Vagina (tissue), 2 donors: ENCODE measurements around the gene EOLA2. TPM values are rescaled to one million over a fixed set of nuclear protein-coding genes. Genes with fewer than 3 reads are reported as not detected.
"Not testable (repeated sequence)": the region's sequence is repeated elsewhere in the genome, so short reads cannot be mapped to it uniquely, and the experiment has no call there.

Experiments
- DNase-seq, 2 donors: peaks; one replicate each; pipeline ENCODE4 v3.0.0-alpha.2; 2017; ENCODE audit errors: extremely low spot score in 2 of 2
- H3K27ac ChIP-seq: fragments of 200-600 bp; sonication (generic); one replicate; pipeline ENCODE4 v1.5.1; 2019
- H3K27me3 ChIP-seq: fragments of 200-600 bp; sonication (generic); one replicate; pipeline ENCODE4 v1.5.1; 2019
- H3K36me3 ChIP-seq, 2 donors: fragments of 200-600 bp; sonication (generic); one replicate each; pipeline ENCODE4 v1.5.1; 2017 to 2019
- H3K4me1 ChIP-seq: fragments of 200-600 bp; sonication (generic); one replicate; pipeline ENCODE4 v1.5.1; 2019
- H3K4me3 ChIP-seq, 2 donors: fragments of 200-600 bp; sonication (generic); 1 replicate in 1 of 2; 2 replicates in 1 of 2; pipeline ENCODE4 v1.5.1; 2016 to 2019
- H3K9me3 ChIP-seq: fragments of 200-600 bp; sonication (generic); one replicate; pipeline ENCODE4 v1.5.1; 2019
- POLR2A ChIP-seq, 2 donors: fragments of 450-650 bp; IDR thresholded peaks; one replicate each; pipeline ENCODE4 v1.6.1; 2017; ENCODE audit warnings: antibody characterized with exemption in 2 of 2, mild to moderate bottlenecking in 2 of 2, moderate library complexity in 2 of 2
- POLR2AphosphoS5 ChIP-seq, 2 donors: sonication (generic); formaldehyde crosslinking; IDR thresholded peaks; one replicate each; pipeline ENCODE4 v1.9.0; 2017; ENCODE audit warnings: antibody characterized with exemption in 2 of 2, mild to moderate bottlenecking in 2 of 2, low read depth in 1 of 2; ENCODE audit not compliant: insufficient read depth in 1 of 2
- intact Hi-C: fragments of 100-400 bp; cut with DNase I; formaldehyde crosslinking; loops from one replicate; pipeline ENCODE4 v1.15.1; 2023
- total RNA-seq: library from RNA; depleted of rRNA; stranded (reverse); fragments of >200 nt; gene quantifications from one replicate; pipeline ENCODE4 v1.2.3, GENCODE V29; 2016
- TF ChIP-seq, protein P1 (sequence below), 3 experiments: fragments of 450-650 bp in 2 of 3; fragments of 200-600 bp in 1 of 3; sonication (generic) in 1 of 3; IDR thresholded peaks; one replicate each; pipeline ENCODE4 v1.5.1; 2017 to 2019; ENCODE audit warnings: antibody characterized with exemption in 3 of 3, mild to moderate bottlenecking in 2 of 3, moderate library complexity in 2 of 3

Gene EOLA2
- total RNA-seq, 1 donor from 2014 or later = 15.5 TPM

DNA sequence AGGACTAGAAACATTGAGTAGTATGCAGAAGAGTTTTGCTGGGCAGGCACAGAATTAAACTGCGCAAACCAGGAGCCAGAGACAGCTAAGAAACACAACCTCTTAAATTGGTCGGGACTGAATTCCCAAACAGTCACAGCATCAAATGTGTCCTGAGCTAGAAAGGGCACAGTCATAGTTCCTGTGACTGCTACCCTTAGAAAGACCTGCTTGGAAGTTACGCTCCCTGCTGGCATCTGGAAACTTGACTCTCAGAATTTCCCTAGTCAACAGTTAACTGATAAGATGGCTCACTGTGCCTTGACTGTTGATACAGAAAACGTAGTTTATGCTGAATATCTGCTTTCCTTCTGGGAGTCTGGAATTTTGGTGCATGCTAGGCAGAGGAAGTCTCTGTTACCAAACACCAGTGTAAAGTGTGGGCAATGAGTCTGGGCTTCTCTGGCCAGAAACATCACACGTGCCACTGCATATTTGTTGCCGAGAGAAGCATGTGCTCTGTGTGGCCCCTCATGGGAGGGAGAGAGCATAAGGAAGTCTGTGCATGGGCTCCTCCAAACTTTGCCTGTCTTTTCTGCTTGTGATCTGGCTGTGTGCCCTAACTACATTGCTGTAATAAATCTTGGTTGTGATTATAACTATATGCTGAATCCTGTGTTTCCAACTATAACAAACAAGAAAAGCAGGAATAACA lies 11.6 kb upstream of the EOLA2 start:
- no peaks in the 10 kb centered on the region for H3K4me1 ChIP-seq
- H3K36me3 ChIP-seq = no peaks in the 10 kb centered on the region
- intact Hi-C loops = loop anchor here (10.0 kb wide), 1 partner anchor 415 kb away; the partner anchor contains the start of gene MAMLD1
- no peaks in the 10 kb centered on the region for H3K9me3 ChIP-seq
- DNase-seq = no peak
- no peak overlapping the region for H3K4me3 ChIP-seq
- H3K27me3 ChIP-seq = no peaks in the 10 kb centered on the region
- TF ChIP-seq POLR2AphosphoS5 (IDR thresholded peaks at IDR 0.05; ENCODE audit: insufficient read depth in 1 of 2, low read depth in 1 of 2) (no peak), POLR2A (IDR thresholded peaks at IDR 0.05) (no peak)
- TF ChIP-seq, protein P1, sequence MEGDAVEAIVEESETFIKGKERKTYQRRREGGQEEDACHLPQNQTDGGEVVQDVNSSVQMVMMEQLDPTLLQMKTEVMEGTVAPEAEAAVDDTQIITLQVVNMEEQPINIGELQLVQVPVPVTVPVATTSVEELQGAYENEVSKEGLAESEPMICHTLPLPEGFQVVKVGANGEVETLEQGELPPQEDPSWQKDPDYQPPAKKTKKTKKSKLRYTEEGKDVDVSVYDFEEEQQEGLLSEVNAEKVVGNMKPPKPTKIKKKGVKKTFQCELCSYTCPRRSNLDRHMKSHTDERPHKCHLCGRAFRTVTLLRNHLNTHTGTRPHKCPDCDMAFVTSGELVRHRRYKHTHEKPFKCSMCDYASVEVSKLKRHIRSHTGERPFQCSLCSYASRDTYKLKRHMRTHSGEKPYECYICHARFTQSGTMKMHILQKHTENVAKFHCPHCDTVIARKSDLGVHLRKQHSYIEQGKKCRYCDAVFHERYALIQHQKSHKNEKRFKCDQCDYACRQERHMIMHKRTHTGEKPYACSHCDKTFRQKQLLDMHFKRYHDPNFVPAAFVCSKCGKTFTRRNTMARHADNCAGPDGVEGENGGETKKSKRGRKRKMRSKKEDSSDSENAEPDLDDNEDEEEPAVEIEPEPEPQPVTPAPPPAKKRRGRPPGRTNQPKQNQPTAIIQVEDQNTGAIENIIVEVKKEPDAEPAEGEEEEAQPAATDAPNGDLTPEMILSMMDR (IDR thresholded peaks at IDR 0.05) = no peak
- H3K27ac ChIP-seq = no peak overlapping the region

DNA sequence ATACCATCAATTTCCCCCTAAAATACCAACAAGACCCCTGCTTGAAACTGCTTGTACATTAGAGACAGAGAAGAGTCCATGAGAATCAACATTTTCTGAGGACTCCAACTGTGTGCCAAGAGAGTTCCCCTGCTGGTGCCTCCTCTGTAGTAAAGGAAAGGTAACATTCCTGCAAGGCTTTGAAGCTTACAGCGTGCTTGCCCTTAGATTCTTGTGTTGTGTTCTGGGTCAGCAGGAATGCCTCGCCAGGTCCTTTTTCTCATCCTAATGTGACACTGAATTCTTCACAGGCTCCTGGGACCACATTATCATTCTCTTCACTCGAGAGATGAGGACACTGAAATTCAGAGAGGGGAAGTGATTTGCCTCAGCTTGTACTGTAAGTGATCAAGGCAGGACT lies 9.7 kb upstream of the EOLA2 start:
- Histone ChIP-seq H3K9me3 (no peaks in the 10 kb centered on the region), H3K4me1 (no peaks in the 10 kb centered on the region), H3K27me3 (no peaks in the 10 kb centered on the region), H3K27ac (no peak overlapping the region), H3K36me3 (no peaks in the 10 kb centered on the region), H3K4me3 (no peak overlapping the region)
- no peak for DNase-seq
- TF ChIP-seq POLR2A (IDR thresholded peaks at IDR 0.05) (no peak), POLR2AphosphoS5 (IDR thresholded peaks at IDR 0.05; ENCODE audit: insufficient read depth in 1 of 2, low read depth in 1 of 2) (no peak)
- TF ChIP-seq, protein P1 (IDR thresholded peaks at IDR 0.05) = no peak
- intact Hi-C loops = no loop called here

DNA sequence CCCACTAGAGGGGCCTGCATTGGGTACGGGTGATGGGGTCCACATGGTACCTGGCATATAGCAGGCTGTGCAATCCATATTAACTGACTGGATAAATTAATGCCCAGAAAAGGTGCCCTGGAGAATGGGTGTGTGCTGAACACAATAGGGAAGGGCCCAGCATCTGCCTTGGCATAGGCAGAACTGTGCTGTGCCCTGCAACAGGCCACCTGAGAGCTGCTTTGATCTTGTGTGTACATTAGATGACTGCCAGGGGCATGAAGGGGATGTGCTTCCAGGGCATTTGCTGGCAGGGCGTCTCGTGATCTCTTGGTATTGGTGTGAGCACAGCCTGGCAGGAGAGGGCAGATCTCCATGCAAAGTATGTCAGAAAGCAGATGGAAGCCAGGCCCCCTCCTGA lies 8.6 kb upstream of the EOLA2 start:
- H3K36me3 ChIP-seq, H3K4me3 ChIP-seq, H3K27me3 ChIP-seq, DNase-seq, H3K4me1 ChIP-seq, H3K27ac ChIP-seq, intact Hi-C loops, H3K9me3 ChIP-seq: not testable (repeated sequence)

DNA sequence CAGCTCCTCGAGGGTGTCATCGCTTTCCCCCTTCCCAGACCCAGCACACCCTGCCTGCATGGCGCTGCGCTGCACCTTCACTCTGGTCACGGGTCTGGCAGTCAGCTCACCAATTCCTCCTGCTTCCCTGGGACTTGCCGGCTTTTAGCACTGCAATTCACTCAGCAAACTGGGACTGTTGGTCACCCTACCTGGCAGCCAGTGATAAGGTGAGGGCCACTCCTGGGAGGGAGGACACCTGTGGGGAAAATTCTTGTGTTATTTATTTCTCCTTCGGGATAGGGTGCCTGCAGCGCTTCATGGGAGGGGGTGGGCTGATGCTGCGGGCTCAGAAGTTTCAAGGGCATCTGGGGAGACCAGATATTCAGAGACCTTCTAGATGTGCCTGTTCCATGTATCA lies 7.5 kb upstream of the EOLA2 start:
- H3K27ac ChIP-seq, H3K4me1 ChIP-seq, H3K9me3 ChIP-seq, H3K4me3 ChIP-seq, intact Hi-C loops, H3K36me3 ChIP-seq, DNase-seq, H3K27me3 ChIP-seq: not testable (repeated sequence)

DNA sequence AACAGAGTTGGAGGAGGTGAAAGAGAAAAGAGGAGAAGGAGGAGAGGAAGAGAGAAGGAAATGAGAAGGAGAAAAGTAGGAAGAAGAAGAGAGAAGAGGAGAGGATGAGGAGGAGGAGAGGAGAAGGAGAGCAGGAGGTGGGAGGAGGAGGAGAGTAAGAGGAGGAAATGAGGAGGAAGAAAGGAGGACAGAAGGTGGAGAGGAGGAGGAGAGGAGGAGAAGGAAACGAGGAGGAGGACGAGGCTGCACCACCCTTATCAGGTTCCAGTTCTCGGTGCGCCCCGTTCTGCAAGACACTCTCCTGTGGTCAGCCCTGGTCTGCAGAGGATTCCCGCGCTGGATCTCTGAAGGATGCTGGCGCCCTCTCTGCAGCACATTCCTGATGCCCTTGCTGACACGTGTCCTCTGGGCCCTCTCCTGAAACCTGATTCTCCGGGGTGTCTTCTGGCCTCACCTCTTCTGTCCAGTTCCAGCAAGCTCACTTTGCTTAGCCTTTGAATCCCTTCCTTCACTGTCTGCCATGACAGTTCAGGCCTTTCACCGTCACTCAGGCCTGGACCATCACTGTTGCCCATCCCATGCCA lies 6.9 kb upstream of the EOLA2 start:
- H3K9me3 ChIP-seq, intact Hi-C loops, DNase-seq, H3K4me1 ChIP-seq, H3K4me3 ChIP-seq, H3K27me3 ChIP-seq, H3K27ac ChIP-seq, H3K36me3 ChIP-seq: not testable (repeated sequence)

DNA sequence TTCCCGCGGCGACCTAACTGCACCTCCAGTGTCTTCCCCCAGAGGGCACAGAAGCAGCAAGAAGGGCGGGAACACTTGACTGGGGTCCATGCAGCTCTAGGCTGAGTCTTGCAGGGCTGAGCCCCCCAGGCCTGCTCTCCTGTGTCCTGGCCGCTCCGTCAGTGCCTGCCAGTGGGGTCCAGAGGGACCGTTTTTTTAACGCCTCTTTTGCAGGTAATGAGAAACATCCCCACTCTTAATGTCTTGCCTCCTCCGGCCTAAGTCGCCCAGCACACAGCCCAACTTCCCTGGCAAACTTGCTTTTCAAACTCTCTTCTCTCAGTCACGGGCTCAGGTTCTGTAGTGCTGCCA lies 2.4 kb upstream of the EOLA2 start:
- intact Hi-C loops, H3K4me1 ChIP-seq, H3K9me3 ChIP-seq, H3K27me3 ChIP-seq, H3K36me3 ChIP-seq, DNase-seq: not testable (repeated sequence)
- H3K27ac ChIP-seq = peak overlapping the region; percentile 56
- peak overlapping the region; percentile 22 to 72 for H3K4me3 ChIP-seq
- TF ChIP-seq, protein P1 (IDR thresholded peaks at IDR 0.05) = peak in 2 of 3 experiments; percentile 15 to 43
